IMR-90 (cell line): ENCODE measurements around the gene SLC17A5. TPM values are rescaled to one million over a fixed set of nuclear protein-coding genes. Genes with fewer than 3 reads are reported as not detected.

Source experiments
- ATAC-seq: fragments of 200-7000 bp; cut with Tn5 transposase; 2 replicates; pipeline ENCODE4 v1.9.1; 2020; ENCODE audit warnings: low read depth, mild to moderate bottlenecking, moderate library complexity
- BruUV-seq: library from RNA; stranded (reverse); fragments of 400-500 nt; replicated peaks from 2 replicates; lab custom pipeline; 2021; lab: Mats Ljungman, UMichigan
- CTCF ChIA-PET: fragments of 300-600 bp; formaldehyde crosslinking; extraction: SDS; loops from one replicate; lab custom pipeline; 2021; ENCODE audit warnings: antibody characterized with exemption; lab: Yijun Ruan, JAX
- POLR2A ChIA-PET: fragments of 300-600 bp; sonication (Branson Sonifier 250); formaldehyde crosslinking; loops from one replicate; lab custom pipeline; 2022; ENCODE audit warnings: antibody characterized with exemption; ENCODE audit not compliant: unreplicated experiment; lab: Charles Lee
- DNase-seq: peaks from one replicate; pipeline ENCODE4 v3.0.0; 2013
- H2AFZ ChIP-seq: replicated peaks from 2 replicates; pipeline ENCODE3; 2013; ENCODE audit warnings: low read length, mild to moderate bottlenecking; ENCODE audit not compliant: poor library complexity
- H2AK5ac ChIP-seq: 2 replicates; pipeline ENCODE4 v1.6.1; 2013; ENCODE audit warnings: low read depth, low read length, inconsistent platforms
- H2AK9ac ChIP-seq: replicated peaks from 2 replicates; pipeline ENCODE3; 2013; ENCODE audit warnings: mild to moderate bottlenecking, low read depth, low read length, moderate library complexity; ENCODE audit not compliant: poor library complexity
- H2BK120ac ChIP-seq: 2 replicates; pipeline ENCODE4 v1.6.1; 2013; ENCODE audit warnings: low read depth, low read length, inconsistent platforms
- H2BK15ac ChIP-seq: 3 replicates; pipeline ENCODE4 v1.6.1; 2013; ENCODE audit warnings: low read depth, low read length, inconsistent platforms
- H2BK20ac ChIP-seq: 2 replicates; pipeline ENCODE4 v1.6.1; 2013; ENCODE audit warnings: low read depth, mild to moderate bottlenecking, inconsistent platforms, low read length, moderate library complexity
- H2BK5ac ChIP-seq: 2 replicates; pipeline ENCODE4 v1.6.1; 2013; ENCODE audit warnings: mild to moderate bottlenecking, low read depth, low read length, inconsistent platforms; ENCODE audit not compliant: poor library complexity, severe bottlenecking
- H3K14ac ChIP-seq: replicated peaks from 2 replicates; pipeline ENCODE4 v1.6.1; 2013; ENCODE audit warnings: low read depth, low read length, inconsistent platforms
- H3K18ac ChIP-seq: 2 replicates; pipeline ENCODE4 v1.6.1; 2013; ENCODE audit warnings: low read depth, low read length, control low read depth
- H3K23ac ChIP-seq: 2 replicates; pipeline ENCODE4 v1.6.1; 2013; ENCODE audit warnings: low read depth, low read length, inconsistent platforms
- H3K27ac ChIP-seq: 2 replicates; pipeline ENCODE4 v1.5.1; 2013; ENCODE audit warnings: mild to moderate bottlenecking, control low read depth, low read length; ENCODE audit not compliant: insufficient read depth
- H3K27me3 ChIP-seq: 2 replicates; pipeline ENCODE4 v1.6.1; 2013; ENCODE audit warnings: low read length; ENCODE audit not compliant: control insufficient read depth, insufficient read depth
- H3K36me3 ChIP-seq: 2 replicates; pipeline ENCODE4 v1.6.1; 2013; ENCODE audit warnings: low read length, mixed read lengths; ENCODE audit not compliant: control insufficient read depth, insufficient read depth
- H3K4ac ChIP-seq: 2 replicates; pipeline ENCODE4 v1.6.1; 2013; ENCODE audit warnings: low read depth, low read length, inconsistent platforms
- H3K4me1 ChIP-seq: 2 replicates; pipeline ENCODE4 v1.6.1; 2013; ENCODE audit warnings: low read length, mixed read lengths; ENCODE audit not compliant: control insufficient read depth, insufficient read depth
- H3K4me2 ChIP-seq: 2 replicates; pipeline ENCODE4 v1.6.1; 2013; ENCODE audit warnings: low read depth, mild to moderate bottlenecking, control low read depth, low read length, moderate library complexity
- H3K4me3 ChIP-seq: 2 replicates; pipeline ENCODE4 v1.5.1; 2013; ENCODE audit warnings: low read depth, mild to moderate bottlenecking, control low read depth, low read length, moderate library complexity; ENCODE audit not compliant: insufficient read depth
- H3K56ac ChIP-seq: 2 replicates; pipeline ENCODE4 v1.6.1; 2013; ENCODE audit warnings: low read length, inconsistent platforms; ENCODE audit not compliant: insufficient read depth; ENCODE audit errors: extremely low read depth
- H3K79me1 ChIP-seq, 2 experiments: 2 replicates each; pipeline ENCODE4 v1.6.1; 2013; ENCODE audit warnings: low read length in 2 of 2, inconsistent platforms in 1 of 2, low read depth in 1 of 2
- H3K9ac ChIP-seq: 2 replicates; pipeline ENCODE4 v1.6.1; 2013; ENCODE audit warnings: low read depth, low read length, control low read depth
- H3K9me1 ChIP-seq: 2 replicates; pipeline ENCODE4 v1.6.1; 2013; ENCODE audit warnings: low read length, inconsistent platforms; ENCODE audit not compliant: insufficient read depth
- H3K9me3 ChIP-seq: 2 replicates; pipeline ENCODE4 v1.6.1; 2013; ENCODE audit warnings: low read length; ENCODE audit not compliant: control insufficient read depth, insufficient read depth
- H4K20me1 ChIP-seq: 2 replicates; pipeline ENCODE4 v1.6.1; 2013; ENCODE audit warnings: low read length, inconsistent platforms; ENCODE audit not compliant: insufficient read depth
- H4K5ac ChIP-seq: 2 replicates; pipeline ENCODE4 v1.6.1; 2013; ENCODE audit warnings: mild to moderate bottlenecking, low read depth, low read length, control low read depth
- H4K8ac ChIP-seq, 2 experiments: 2 replicates each; pipeline ENCODE4 v1.6.1; 2013; ENCODE audit warnings: low read depth in 2 of 2, low read length in 2 of 2, control low read depth in 1 of 2, inconsistent platforms in 1 of 2
- H4K91ac ChIP-seq: 2 replicates; pipeline ENCODE4 v1.6.1; 2013; ENCODE audit warnings: low read depth, low read length, inconsistent platforms; ENCODE audit not compliant: insufficient read depth
- BHLHE40 ChIP-seq: fragments of 150-350 bp; IDR thresholded peaks from 2 replicates; pipeline ENCODE4 v1.6.1; 2016; ENCODE audit warnings: mild to moderate bottlenecking, low read depth, low read length
- CHD1 ChIP-seq: IDR thresholded peaks from 2 replicates; pipeline ENCODE4 v1.6.1; 2012; ENCODE audit warnings: low read depth, low read length, improper control_type of control experiment
- FOS ChIP-seq: fragments of 150-350 bp; IDR thresholded peaks from 2 replicates; pipeline ENCODE4 v1.6.1; 2016; ENCODE audit warnings: low read depth, low read length
- MAFK ChIP-seq: IDR thresholded peaks from 2 replicates; pipeline ENCODE4 v1.6.1; 2012; ENCODE audit warnings: low read depth, low read length, improper control_type of control experiment
- MAZ ChIP-seq: IDR thresholded peaks from 2 replicates; pipeline ENCODE4 v1.6.1; 2012; ENCODE audit warnings: low read depth, mild to moderate bottlenecking, low read length, improper control_type of control experiment, moderate library complexity, borderline replicate concordance
- MXI1 ChIP-seq: IDR thresholded peaks from 2 replicates; pipeline ENCODE4 v1.6.1; 2012; ENCODE audit warnings: low read depth, mild to moderate bottlenecking, low read length, moderate library complexity, borderline replicate concordance
- NFE2L2 ChIP-seq: fragments of 150-350 bp; IDR thresholded peaks from 2 replicates; pipeline ENCODE4 v1.6.1; 2016; ENCODE audit warnings: low read depth, mild to moderate bottlenecking, low read length
- POLR2A ChIP-seq: IDR thresholded peaks from 2 replicates; pipeline ENCODE4 v1.6.1; 2012; ENCODE audit warnings: mild to moderate bottlenecking, low read depth, low read length
- RAD21 ChIP-seq: IDR thresholded peaks from 2 replicates; pipeline ENCODE4 v1.6.1; 2012; ENCODE audit warnings: low read length, improper control_type of control experiment
- RFX5 ChIP-seq: IDR thresholded peaks from 2 replicates; pipeline ENCODE4 v1.8.0; 2012; ENCODE audit warnings: low read depth, mild to moderate bottlenecking, low read length, moderate library complexity
- SMC3 ChIP-seq: fragments of 150-350 bp; IDR thresholded peaks from 2 replicates; pipeline ENCODE4 v1.6.1; 2016; ENCODE audit warnings: low read depth, mild to moderate bottlenecking, antibody characterized with exemption, low read length, moderate library complexity
- WGBS, 2 experiments: methylation state at CpG; one replicate each; pipeline versions ENCODE4 v1.1.5 to v1.1.7; 2013; ENCODE audit warnings: missing lambda C conversion rate in 2 of 2; ENCODE audit not compliant: insufficient read length in 1 of 2; ENCODE audit errors: extremely low coverage in 2 of 2; 5-methylcytosine and 5-hydroxymethylcytosine counted together
- dilution Hi-C: fragments of 300-500 bp; cut with HindIII; formaldehyde crosslinking; loops from one replicate; pipeline ENCODE4 v1.14.3; 2018; ENCODE audit warnings: low sequenced_read_pairs; ENCODE audit not compliant: unreplicated experiment
- in situ Hi-C: fragments of 300-500 bp; cut with MboI; formaldehyde crosslinking; loops from 3 replicates; pipeline ENCODE4 v1.14.3; 2019; ENCODE audit warnings: low sequenced_read_pairs, inconsistent platforms, mixed read lengths
- intact Hi-C: fragments of 100-400 bp; cut with micrococcal nuclease; formaldehyde crosslinking; loops from 2 replicates; pipeline ENCODE4 v1.10.0; 2022
- polyA plus RNA-seq, 3 experiments: library from polyadenylated mRNA; depleted of rRNA; stranded (reverse); fragments of >200 nt; gene quantifications; 2 replicates each; pipeline ENCODE4 v1.2.3, GENCODE V29; 2012; ENCODE audit warnings: low replicate concordance in 1 of 3
- total RNA-seq: library from RNA; depleted of rRNA; stranded (reverse); fragments of >200 nt; gene quantifications from 2 replicates; pipeline ENCODE4 v1.2.3, GENCODE V29; 2012
- TF ChIP-seq, protein P1 (sequence below): conservative IDR thresholded peaks from 2 replicates; pipeline ENCODE4 v1.5.1; 2012; ENCODE audit warnings: mild to moderate bottlenecking, low read depth, low read length, improper control_type of control experiment
- TF ChIP-seq, protein P2 (sequence below): fragments of 150-350 bp; IDR thresholded peaks from 2 replicates; pipeline ENCODE4 v1.6.1; 2017; ENCODE audit warnings: mild to moderate bottlenecking, antibody characterized with exemption, low read length, low read depth

The SLC17A5 gene
- total and polyA plus RNA-seq, 2 of the 4 experiments (the other 2 are of a cell fraction): 20.8 to 27.2 TPM

- TF ChIP-seq SMC3: no peak
Measured at GRCh38 chr6:73558624-73559398, 95.0 kb downstream of the SLC17A5 start (continued).

DNA sequence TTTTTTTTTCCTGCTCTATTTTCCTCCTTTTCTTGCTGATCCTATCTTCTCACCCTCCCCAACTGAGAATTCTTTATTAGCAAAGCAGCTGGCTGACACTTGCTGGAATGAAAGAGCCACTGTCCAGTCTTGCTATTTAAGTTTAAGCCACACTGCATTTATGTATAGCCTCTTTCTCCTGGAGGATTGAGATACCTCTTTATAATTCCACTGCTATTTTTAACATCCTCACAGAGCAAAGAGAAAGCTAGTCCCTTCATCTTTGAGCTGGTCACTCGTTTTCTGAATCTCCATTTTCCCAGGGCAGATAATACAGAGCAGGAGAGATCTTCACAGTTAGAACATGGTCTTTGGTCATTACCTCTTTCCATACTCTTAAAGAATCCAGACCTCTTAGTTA is 97.0 kb downstream of the SLC17A5 start:
- Histone ChIP-seq H3K9me1 (no peaks in the 10 kb centered on the region), H3K79me1 (no peaks in the 10 kb centered on the region)
- TF ChIP-seq MAFK: no peak
- no peak for TF ChIP-seq RFX5
- no peak for TF ChIP-seq BHLHE40
- no peak for TF ChIP-seq SMC3
- TF ChIP-seq RAD21: no peak
- no peak for TF ChIP-seq POLR2A
- TF ChIP-seq MAZ: no peak
- TF ChIP-seq CHD1: no peak
- TF ChIP-seq, protein P1, sequence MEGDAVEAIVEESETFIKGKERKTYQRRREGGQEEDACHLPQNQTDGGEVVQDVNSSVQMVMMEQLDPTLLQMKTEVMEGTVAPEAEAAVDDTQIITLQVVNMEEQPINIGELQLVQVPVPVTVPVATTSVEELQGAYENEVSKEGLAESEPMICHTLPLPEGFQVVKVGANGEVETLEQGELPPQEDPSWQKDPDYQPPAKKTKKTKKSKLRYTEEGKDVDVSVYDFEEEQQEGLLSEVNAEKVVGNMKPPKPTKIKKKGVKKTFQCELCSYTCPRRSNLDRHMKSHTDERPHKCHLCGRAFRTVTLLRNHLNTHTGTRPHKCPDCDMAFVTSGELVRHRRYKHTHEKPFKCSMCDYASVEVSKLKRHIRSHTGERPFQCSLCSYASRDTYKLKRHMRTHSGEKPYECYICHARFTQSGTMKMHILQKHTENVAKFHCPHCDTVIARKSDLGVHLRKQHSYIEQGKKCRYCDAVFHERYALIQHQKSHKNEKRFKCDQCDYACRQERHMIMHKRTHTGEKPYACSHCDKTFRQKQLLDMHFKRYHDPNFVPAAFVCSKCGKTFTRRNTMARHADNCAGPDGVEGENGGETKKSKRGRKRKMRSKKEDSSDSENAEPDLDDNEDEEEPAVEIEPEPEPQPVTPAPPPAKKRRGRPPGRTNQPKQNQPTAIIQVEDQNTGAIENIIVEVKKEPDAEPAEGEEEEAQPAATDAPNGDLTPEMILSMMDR: no peak
- TF ChIP-seq FOS: no peak
- TF ChIP-seq, protein P2, sequence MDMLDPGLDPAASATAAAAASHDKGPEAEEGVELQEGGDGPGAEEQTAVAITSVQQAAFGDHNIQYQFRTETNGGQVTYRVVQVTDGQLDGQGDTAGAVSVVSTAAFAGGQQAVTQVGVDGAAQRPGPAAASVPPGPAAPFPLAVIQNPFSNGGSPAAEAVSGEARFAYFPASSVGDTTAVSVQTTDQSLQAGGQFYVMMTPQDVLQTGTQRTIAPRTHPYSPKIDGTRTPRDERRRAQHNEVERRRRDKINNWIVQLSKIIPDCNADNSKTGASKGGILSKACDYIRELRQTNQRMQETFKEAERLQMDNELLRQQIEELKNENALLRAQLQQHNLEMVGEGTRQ: no peak
- no peak for TF ChIP-seq NFE2L2
- no peak for TF ChIP-seq MXI1

More for the DNA sequence above, 97.0 kb downstream of the SLC17A5 start:
- in situ Hi-C loops: no loop called here
- BruUV-seq: no TSS peak
- H3K4me3 ChIP-seq: no peak overlapping the region
- H3K4ac ChIP-seq: no peak overlapping the region
- no peak overlapping the region for H2AK9ac ChIP-seq
- H3K23ac ChIP-seq: no peak overlapping the region
- H2AK5ac ChIP-seq: no peak overlapping the region
- no peaks in the 10 kb centered on the region for H3K9me3 ChIP-seq
- no peak overlapping the region for H3K27ac ChIP-seq
- no peak overlapping the region for H3K56ac ChIP-seq
- no peak overlapping the region for H2BK15ac ChIP-seq
- H3K27me3 ChIP-seq: no peaks in the 10 kb centered on the region
- no peak overlapping the region for H3K14ac ChIP-seq
- DNase-seq (no peak), ATAC-seq (no peak)
- no peaks in the 10 kb centered on the region for H3K36me3 ChIP-seq
- H4K8ac ChIP-seq: no peak overlapping the region
- H4K91ac ChIP-seq: no peak overlapping the region
- dilution Hi-C loops: no loop called here
- ChIA-PET POLR2A (interaction anchor here (0.5 kb wide), 1 partner anchor 36 kb away, joined by 4 read pairs; the partner anchor contains the start of gene EEF1A1), CTCF (interaction anchor here (0.7 kb wide), 1 partner anchor 8 kb away, joined by 4 read pairs; no protein-coding TSS in a partner anchor)
- peaks cover 2% of the 10 kb centered on the region; the same call in 1 of the 2 replicates for H3K4me1 ChIP-seq
- no peak overlapping the region for H3K4me2 ChIP-seq
- intact Hi-C loops: no loop called here
- WGBS, 2 experiments: 33% methylated on average over 1 of the region's 1 CpG; no CpG with 5 or more reads in 1 of the 2 experiments
- no peak overlapping the region for H4K5ac ChIP-seq
- no peaks in the 10 kb centered on the region for H4K20me1 ChIP-seq
- H2AFZ ChIP-seq: no peak overlapping the region
- H3K18ac ChIP-seq: no peak overlapping the region
- no peak overlapping the region for H2BK5ac ChIP-seq
- H2BK20ac ChIP-seq: no peak overlapping the region
- H2BK120ac ChIP-seq: no peak overlapping the region
- H3K9ac ChIP-seq: no peak overlapping the region
